22Rv1 (cell line): ENCODE results near the gene FOLR2.

ENCODE experiments used
- ZFX ChIP-seq: fragments of 450-650 bp; IDR thresholded peaks from 2 replicates; pipeline ENCODE4 v1.6.1; 2017; ENCODE audit warnings: antibody characterized with exemption, borderline replicate concordance
- TF ChIP-seq, protein P1 (sequence below): fragments of 450-650 bp; IDR thresholded peaks from 2 replicates; pipeline ENCODE4 v1.5.1; 2017; ENCODE audit warnings: mild to moderate bottlenecking

DNA sequence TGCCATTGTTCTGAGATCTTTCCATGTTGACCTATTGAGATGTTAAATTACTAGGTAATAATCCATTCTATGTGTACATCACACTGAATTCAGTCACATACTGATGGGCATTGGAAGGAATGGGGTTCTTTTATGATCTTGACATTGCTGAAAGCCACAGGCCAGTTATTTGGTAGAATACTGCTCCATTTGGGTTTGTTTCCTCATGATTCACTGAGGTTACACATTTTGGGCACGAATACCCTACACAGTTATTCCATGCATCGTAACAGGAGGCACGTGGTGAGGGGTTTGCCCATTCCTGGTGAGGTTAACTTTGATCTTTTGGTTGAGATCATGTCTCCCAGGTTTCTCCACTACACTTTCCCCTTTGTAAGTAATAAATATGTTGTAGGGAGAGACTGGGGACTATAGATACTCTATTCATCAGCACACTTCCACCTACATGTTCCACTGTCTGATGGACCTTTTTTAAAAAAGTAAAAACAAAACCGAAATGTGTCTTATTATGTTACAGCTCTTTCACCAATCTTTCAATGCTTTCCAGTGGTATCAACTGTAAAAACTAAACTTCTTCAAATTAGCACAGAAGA lies 36.7 kb upstream of the FOLR2 start:
- TF ChIP-seq, protein P1, sequence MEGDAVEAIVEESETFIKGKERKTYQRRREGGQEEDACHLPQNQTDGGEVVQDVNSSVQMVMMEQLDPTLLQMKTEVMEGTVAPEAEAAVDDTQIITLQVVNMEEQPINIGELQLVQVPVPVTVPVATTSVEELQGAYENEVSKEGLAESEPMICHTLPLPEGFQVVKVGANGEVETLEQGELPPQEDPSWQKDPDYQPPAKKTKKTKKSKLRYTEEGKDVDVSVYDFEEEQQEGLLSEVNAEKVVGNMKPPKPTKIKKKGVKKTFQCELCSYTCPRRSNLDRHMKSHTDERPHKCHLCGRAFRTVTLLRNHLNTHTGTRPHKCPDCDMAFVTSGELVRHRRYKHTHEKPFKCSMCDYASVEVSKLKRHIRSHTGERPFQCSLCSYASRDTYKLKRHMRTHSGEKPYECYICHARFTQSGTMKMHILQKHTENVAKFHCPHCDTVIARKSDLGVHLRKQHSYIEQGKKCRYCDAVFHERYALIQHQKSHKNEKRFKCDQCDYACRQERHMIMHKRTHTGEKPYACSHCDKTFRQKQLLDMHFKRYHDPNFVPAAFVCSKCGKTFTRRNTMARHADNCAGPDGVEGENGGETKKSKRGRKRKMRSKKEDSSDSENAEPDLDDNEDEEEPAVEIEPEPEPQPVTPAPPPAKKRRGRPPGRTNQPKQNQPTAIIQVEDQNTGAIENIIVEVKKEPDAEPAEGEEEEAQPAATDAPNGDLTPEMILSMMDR = no peak
- no peak for TF ChIP-seq ZFX
